Upper lobe of left lung (tissue), 6 donors: ENCODE measurements around the gene GPR137B. TPM values are rescaled to one million over a fixed set of nuclear protein-coding genes. Genes with fewer than 3 reads are reported as not detected.
"Not testable (repeated sequence)": the region's sequence is repeated elsewhere in the genome, so short reads cannot be mapped to it uniquely, and the experiment has no call there.

ENCODE experiments used
- ATAC-seq, 2 donors: fragments of 200-7000 bp; cut with Tn5 transposase; one replicate each; pipeline ENCODE4 v1.9.1; 2022; ENCODE audit warnings: mild to moderate bottlenecking in 2 of 2, moderate library complexity in 2 of 2; ENCODE audit not compliant: low FRiP score in 2 of 2
- DNase-seq, 2 donors: peaks; one replicate each; pipeline ENCODE4 v3.0.0-alpha.2; 2019 to 2020
- H3K27ac ChIP-seq, 4 donors: fragments of 200-600 bp; sonication (generic); one replicate each; pipeline ENCODE4 v1.5.1; 2016 to 2019
- H3K27me3 ChIP-seq, 4 donors: fragments of 200-600 bp; sonication (generic); one replicate each; pipeline ENCODE4 v1.5.1; 2017 to 2019
- H3K36me3 ChIP-seq, 4 donors: fragments of 200-600 bp; sonication (generic); one replicate each; pipeline ENCODE4 v1.5.1; 2016 to 2019
- H3K4me1 ChIP-seq, 4 donors: fragments of 200-600 bp; sonication (generic); one replicate each; pipeline ENCODE4 v1.5.1; 2018 to 2019
- H3K4me3 ChIP-seq, 4 donors: fragments of 200-600 bp; sonication (generic); one replicate each; pipeline ENCODE4 v1.5.1; 2017 to 2019; ENCODE audit warnings: mild to moderate bottlenecking in 2 of 4, moderate library complexity in 1 of 4
- H3K9me3 ChIP-seq, 4 donors: fragments of 200-600 bp; sonication (generic); one replicate each; pipeline ENCODE4 v1.5.1; 2018 to 2019
- CTCF ChIP-seq, 6 experiments: fragments of 450-650 bp in 4 of 6; fragments of 200-600 bp in 2 of 6; sonication (generic) in 2 of 6; IDR thresholded peaks; one replicate each; pipeline ENCODE4 v1.5.1; 2016 to 2019; ENCODE audit warnings: antibody characterized with exemption in 6 of 6
- EP300 ChIP-seq, 4 donors: sonication (generic); formaldehyde crosslinking; IDR thresholded peaks; one replicate each; pipeline ENCODE4 v1.5.1; 2017; ENCODE audit warnings: antibody characterized with exemption in 4 of 4, control low read depth in 2 of 4
- POLR2A ChIP-seq, 4 donors: fragments of 450-650 bp; IDR thresholded peaks; one replicate each; pipeline ENCODE4 v1.5.1; 2016 to 2017; ENCODE audit warnings: antibody characterized with exemption in 4 of 4, mild to moderate bottlenecking in 2 of 4
- POLR2AphosphoS5 ChIP-seq, 2 donors: sonication (generic); formaldehyde crosslinking; IDR thresholded peaks; one replicate each; pipeline ENCODE4 v1.5.1; 2017; ENCODE audit warnings: antibody characterized with exemption in 2 of 2
- WGBS, 2 donors: methylation state at CpG; one replicate each; pipeline ENCODE4 v1.1.5; 2017 to 2018; 5-methylcytosine and 5-hydroxymethylcytosine counted together
- total RNA-seq, 6 donors: library from RNA; depleted of rRNA in 4 of 6; stranded (reverse); fragments of >200 nt in 4 of 6; gene quantifications; one replicate each; pipeline versions ENCODE4 v1.1.0 to v1.2.1, GENCODE V29; 2016 to 2021
- donor health status: DM: no; HTN: no; CAD: no; lungs with moderate emphysema.
- donor health status: DM: no; HTN: yes; CAD: no; lungs with severe emphysema.

GPR137B gene
- total RNA-seq, 6 donors from 2014 or later: 14.0 to 31.8 (median 26.9) TPM

- WGBS, 2 donors: 94 to 96% methylated on average over 2 of the region's 2 CpGs
- DNase-seq: no peak
- ATAC-seq: no peak
- Histone ChIP-seq H3K9me3 (peaks cover 0 to 18% (median 14%) of the 10 kb centered on the region in 4 donors), H3K27ac (no peak overlapping the region), H3K4me1 (peaks cover 0 to 3% (median 0%) of the 10 kb centered on the region in 4 donors), H3K36me3 (no peaks in the 10 kb centered on the region), H3K27me3 (no peaks in the 10 kb centered on the region), H3K4me3 (no peak overlapping the region)
- TF ChIP-seq CTCF (IDR thresholded peaks at IDR 0.05): no peak
- no peak for TF ChIP-seq EP300 (IDR thresholded peaks at IDR 0.05)
- TF ChIP-seq POLR2A (IDR thresholded peaks at IDR 0.05): no peak
- no peak for TF ChIP-seq POLR2AphosphoS5 (IDR thresholded peaks at IDR 0.05)
These were observed 16.4 kb downstream of the GPR137B start for GRCh38 chr1:236158719-236159118.

- Histone ChIP-seq H3K27ac (no peak overlapping the region), H3K4me1 (no peaks in the 10 kb centered on the region), H3K9me3 (peaks cover 0 to 18% (median 14%) of the 10 kb centered on the region in 4 donors), H3K36me3 (no peaks in the 10 kb centered on the region), H3K4me3 (no peak overlapping the region), H3K27me3 (no peaks in the 10 kb centered on the region)
- WGBS, 2 donors: 78 to 86% methylated on average over 17 to 19 of the region's 19 CpGs
- ATAC-seq (no peak), DNase-seq (no peak)
- TF ChIP-seq POLR2AphosphoS5 (IDR thresholded peaks at IDR 0.05) (no peak), CTCF (IDR thresholded peaks at IDR 0.05) (no peak), EP300 (IDR thresholded peaks at IDR 0.05) (no peak), POLR2A (IDR thresholded peaks at IDR 0.05) (no peak)
These were observed 17.6 kb downstream of the GPR137B start for GRCh38 chr1:236159704-236160539.

- Histone ChIP-seq H3K4me1 (no peaks in the 10 kb centered on the region), H3K27me3 (no peaks in the 10 kb centered on the region), H3K4me3 (no peak overlapping the region), H3K36me3 (no peaks in the 10 kb centered on the region), H3K27ac (no peak overlapping the region), H3K9me3 (peaks cover 0 to 18% (median 14%) of the 10 kb centered on the region in 4 donors)
- ATAC-seq (no peak), DNase-seq (no peak)
- WGBS, 2 donors: 85 to 95% methylated on average over 10 of the region's 10 CpGs
- TF ChIP-seq POLR2A (IDR thresholded peaks at IDR 0.05) (no peak), CTCF (IDR thresholded peaks at IDR 0.05) (no peak), EP300 (IDR thresholded peaks at IDR 0.05) (no peak), POLR2AphosphoS5 (IDR thresholded peaks at IDR 0.05) (no peak)
These were observed 18.3 kb downstream of the GPR137B start for GRCh38 chr1:236160540-236161127.

GRCh38 chr1:236161230-236161629 is 18.9 kb downstream of the GPR137B start:
- TF ChIP-seq POLR2A (IDR thresholded peaks at IDR 0.05) (no peak), EP300 (IDR thresholded peaks at IDR 0.05) (no peak), CTCF (IDR thresholded peaks at IDR 0.05) (no peak), POLR2AphosphoS5 (IDR thresholded peaks at IDR 0.05) (no peak)
- Histone ChIP-seq H3K4me3 (no peak overlapping the region), H3K27me3 (no peaks in the 10 kb centered on the region), H3K4me1 (no peaks in the 10 kb centered on the region), H3K36me3 (no peaks in the 10 kb centered on the region), H3K27ac (no peak overlapping the region), H3K9me3 (peaks cover 0 to 18% (median 14%) of the 10 kb centered on the region in 4 donors)
- DNase-seq (no peak), ATAC-seq (no peak)
- WGBS, 2 donors: 81 to 90% methylated on average over 9 of the region's 9 CpGs

- not testable (repeated sequence) for H3K27ac ChIP-seq, H3K4me1 ChIP-seq, ATAC-seq, H3K36me3 ChIP-seq, DNase-seq, H3K27me3 ChIP-seq, H3K4me3 ChIP-seq
- peaks cover 0 to 18% (median 14%) of the 10 kb centered on the region in 4 donors for H3K9me3 ChIP-seq
- WGBS, 2 donors: 91 to 99% methylated on average over 3 of the region's 3 CpGs
These were observed 19.4 kb downstream of the GPR137B start for GRCh38 chr1:236161755-236162154.
